HG02798 (cell line): Measurements from ENCODE around the gene KDM4B.

ENCODE experiments used
- ATAC-seq: cut with Tn5 transposase; IDR thresholded peaks from one replicate; pipeline ENCODE4 v1.9.1; 2021; ENCODE audit warnings: mild to moderate bottlenecking; ENCODE audit not compliant: unreplicated experiment, poor library complexity

KDM4B gene

DNA sequence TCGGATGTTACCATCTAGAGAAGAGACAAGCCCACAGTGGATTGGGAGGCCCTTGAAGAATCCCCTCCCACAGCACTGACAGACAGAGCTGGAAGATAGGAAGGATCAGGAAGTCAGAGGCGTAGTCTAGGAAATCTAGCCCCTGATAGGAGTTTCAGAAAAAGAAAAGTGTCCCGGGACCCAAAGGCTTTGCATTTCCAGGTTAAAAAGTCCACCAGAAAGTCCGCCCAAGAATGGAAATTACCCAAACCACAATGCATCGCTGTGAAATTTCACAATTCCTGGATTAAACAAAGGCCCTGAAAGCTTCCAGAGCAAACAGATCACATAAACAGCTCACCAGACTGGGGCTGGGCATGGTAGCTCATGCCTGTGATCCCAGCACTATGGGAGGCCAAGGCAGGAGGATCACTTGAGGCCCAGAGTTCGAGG lies 146.9 kb downstream of the KDM4B start:
- ATAC-seq: no peak

DNA sequence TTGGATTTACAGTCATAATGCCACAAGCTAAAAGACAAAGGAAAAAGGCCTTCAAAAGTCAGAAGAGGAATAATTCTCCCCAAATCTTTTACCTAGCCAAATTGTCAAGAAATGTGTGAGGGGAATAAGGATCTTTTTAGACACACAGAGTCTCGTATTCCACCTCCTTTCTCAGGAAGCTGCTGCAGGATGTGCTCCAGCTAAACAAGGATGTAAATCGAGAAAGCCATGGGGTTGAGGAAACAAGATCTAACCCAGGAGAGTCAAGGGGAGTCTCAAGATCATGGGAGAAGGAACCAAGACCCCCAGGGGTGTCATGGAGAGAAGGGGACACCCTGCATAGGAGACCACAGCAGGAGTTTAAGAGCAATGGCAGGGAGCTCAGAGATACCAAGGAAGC lies 147.4 kb downstream of the KDM4B start:
- no peak for ATAC-seq

DNA sequence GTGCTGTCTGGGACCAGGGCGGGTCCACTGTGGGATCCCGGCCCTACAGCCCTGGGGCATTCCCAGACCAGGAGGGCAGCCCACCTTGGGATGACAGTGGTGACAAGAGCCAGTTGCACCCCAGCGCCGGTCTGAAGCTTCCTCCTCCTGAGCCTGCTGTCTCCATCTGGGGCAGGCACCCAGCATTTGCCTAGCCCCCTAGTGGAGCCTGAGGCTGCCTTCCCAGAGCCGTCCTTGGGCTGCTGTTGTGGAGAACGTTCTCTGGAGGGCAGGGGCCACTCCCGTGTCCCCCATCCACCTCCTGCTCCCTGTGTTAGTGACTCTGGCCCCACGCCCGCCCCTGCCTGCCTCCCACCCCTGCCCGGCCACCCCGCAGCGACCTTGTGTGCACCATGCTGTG lies 148.5 kb downstream of the KDM4B start:
- no peak for ATAC-seq

DNA sequence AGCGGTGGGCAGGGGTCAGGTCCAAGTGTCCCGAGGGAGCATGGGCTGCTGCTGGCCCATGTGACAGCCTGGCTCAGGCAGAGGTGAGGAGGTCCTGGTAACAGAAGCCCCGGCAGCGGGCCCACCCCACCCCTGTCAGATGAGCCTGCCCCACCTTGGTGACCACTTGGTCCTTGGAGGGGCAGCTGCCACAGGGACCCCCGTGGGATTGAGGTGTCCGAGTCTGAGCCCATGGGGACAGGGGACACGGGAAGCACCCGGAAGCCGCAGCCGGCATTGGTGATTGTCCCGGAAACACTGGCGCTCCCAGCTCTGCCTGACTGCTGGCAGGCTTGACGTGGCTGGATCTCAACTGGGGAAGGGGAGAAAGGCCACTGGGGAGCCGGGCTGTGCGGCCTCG lies 149.1 kb downstream of the KDM4B start:
- ATAC-seq: no peak

DNA sequence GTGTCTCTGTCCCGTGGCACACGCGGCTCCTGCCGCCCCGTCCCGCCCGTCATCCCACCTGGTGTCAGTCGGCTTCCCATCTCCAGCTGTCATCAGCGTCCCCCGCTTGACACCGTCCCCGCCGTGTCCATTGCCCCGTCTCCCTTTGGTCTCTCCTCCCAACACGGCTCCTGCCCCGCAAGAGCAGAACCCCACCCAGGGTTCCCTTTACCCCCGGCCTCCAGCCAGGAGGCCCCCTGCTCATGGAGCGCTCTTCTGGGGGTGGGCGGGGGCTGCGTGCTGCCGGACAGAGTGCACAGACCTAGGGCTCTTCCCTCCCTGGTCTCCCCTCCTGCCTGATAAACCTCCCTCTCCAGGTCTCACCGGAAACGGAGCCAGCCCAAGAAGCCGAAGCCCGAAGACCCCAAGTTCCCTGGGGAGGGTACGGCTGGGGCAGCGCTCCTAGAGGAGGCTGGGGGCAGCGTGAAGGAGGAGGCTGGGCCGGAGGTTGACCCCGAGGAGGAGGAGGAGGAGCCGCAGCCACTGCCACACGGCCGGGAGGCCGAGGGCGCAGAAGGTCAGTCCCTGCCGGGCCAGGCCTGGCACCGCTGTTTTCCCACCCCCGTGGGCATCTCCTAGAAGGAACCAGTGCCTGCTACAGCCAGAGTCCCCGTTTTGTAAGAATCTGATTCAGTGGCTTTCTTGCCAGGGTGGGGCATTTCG lies 150.5 kb downstream of the KDM4B start:
- no peak for ATAC-seq

- ATAC-seq: no peak
Measured at GRCh38 chr19:5120321-5120720, 151.4 kb downstream of the KDM4B start.

DNA sequence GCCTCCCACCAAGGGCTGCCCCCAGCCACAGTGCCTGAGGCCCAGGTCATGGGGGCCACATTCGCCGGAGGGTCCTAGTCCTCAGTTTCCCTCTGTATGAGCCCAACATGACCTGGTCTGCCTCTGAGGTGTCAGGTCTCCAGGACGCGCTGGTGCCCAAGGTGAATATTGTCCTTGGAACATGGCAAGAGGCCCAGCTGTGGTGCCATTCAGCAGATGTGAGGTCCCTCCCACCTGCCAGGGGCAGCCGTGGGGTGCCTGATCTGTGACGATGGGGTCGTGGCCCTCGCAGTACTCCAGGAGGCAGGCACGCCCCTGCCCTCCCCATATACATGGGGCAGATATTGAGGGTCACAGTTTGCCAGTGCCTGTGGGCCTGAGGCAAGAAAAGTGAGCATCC lies 151.9 kb downstream of the KDM4B start:
- ATAC-seq: no peak

- ATAC-seq: no peak
Measured at GRCh38 chr19:5121266-5122120, 152.6 kb downstream of the KDM4B start.

DNA sequence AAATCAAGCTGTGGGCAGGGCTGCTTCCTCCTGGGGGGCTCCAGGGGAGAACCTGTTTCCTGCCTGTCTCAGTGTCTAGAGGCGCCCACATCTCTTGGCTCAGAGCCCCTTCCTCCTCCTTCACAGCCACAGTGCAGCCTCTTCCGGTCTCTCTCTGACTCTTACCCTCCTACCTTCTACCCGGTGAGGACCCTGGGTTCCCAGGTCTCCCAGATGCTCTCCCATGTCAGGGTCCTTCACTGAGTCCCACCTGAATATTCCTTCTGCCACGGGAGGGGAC lies 153.1 kb downstream of the KDM4B start:
- no peak for ATAC-seq

DNA sequence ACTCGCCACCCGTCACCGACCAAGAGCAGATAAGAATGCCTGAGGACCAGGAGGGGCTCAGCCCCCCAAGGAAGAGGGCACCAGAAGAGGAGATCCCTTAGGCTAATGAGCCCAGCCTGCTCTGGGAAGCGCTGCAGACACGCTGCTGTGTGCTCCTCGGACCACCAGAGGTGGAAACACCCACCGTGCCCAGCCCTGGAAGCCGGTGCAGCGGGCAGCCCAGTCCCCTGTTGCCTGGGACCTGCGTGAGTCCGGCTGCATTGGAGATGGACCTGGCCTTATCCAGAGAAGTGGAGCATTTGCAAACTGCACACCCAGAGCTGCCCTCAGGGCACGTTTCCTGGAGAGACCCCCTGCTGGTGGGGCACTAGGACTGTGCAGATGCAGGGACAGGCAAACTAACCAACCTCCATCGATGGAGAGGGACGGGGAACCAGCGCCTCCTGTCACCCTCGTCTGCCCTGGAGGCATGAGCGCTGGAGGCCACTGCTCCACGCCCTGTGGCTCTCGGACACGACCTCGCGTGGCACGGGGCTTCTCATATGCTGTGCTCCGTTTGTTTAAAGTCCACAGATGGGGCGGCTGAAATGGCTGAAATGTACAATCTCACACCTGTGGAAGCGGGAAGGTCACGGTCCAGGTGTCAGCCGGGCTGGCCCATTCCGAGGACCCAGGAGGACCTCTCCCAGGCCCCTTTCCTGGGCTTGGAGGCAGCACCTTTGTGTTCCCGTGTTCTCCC lies 153.9 kb downstream of the KDM4B start:
- no peak for ATAC-seq

- ATAC-seq: no peak
Measured at GRCh38 chr19:5123646-5124045, 154.7 kb downstream of the KDM4B start.

- ATAC-seq: no peak
Measured at GRCh38 chr19:5124111-5124855, 155.4 kb downstream of the KDM4B start.

GRCh38 chr19:5125376-5125775 lies 156.5 kb downstream of the KDM4B start:
- no peak for ATAC-seq

GRCh38 chr19:5125797-5126497 lies 157.0 kb downstream of the KDM4B start:
- no peak for ATAC-seq

- no peak for ATAC-seq
Measured at GRCh38 chr19:5126498-5127223, 157.7 kb downstream of the KDM4B start.

GRCh38 chr19:5127717-5128116 lies 158.8 kb downstream of the KDM4B start:
- ATAC-seq: no peak

- no peak for ATAC-seq
Measured at GRCh38 chr19:5128251-5128935, 159.5 kb downstream of the KDM4B start.

DNA sequence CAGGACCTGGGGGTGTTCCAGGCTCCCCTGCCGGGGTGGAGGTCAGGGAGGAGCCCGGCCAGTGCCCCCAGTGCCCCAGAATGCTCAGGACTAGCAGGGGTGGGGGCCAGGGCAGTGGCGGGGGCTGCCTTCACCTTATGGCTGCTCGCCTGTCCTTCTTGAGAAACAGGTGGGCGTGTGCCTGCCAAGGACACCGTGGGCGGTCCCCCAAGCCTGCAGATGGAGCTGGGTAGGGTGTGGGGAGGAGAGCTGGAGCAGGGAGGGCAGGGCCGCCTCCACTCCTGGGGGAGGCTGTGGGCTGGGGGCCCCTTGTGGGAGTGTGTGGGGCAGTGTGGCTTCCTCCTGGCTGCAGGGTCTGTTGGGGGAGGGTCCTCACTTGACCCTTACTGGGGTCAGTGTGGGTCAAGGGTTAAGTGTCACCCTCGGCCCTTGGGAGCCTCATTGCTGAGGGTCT lies 160.1 kb downstream of the KDM4B start:
- no peak for ATAC-seq

DNA sequence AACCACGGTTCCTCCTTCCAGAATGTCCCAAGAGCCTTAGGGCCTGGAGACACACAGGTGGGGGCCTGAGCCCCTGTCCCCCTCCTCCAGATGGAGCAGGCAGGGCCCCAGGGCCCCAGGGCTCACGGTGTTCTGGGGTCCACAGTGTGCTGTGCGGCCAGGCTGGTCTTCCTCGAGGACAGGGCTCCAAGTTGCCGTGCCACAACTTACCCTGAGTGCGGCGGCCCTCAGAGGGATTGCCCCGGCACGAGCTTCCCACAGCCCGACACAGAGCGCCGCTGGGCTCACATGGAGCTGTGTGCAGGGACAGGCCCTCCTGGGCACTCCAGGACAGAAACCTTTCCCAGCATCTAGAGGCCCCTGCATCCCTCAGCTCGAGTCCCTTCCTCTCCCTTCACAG lies 160.8 kb downstream of the KDM4B start:
- no peak for ATAC-seq
